PC-9 (cell line): ENCODE measurements around the gene HLA-DRA. TPM values are rescaled to one million over a fixed set of nuclear protein-coding genes. Genes with fewer than 3 reads are reported as not detected.

Source experiments
- Bru-seq: library from RNA; stranded (reverse); fragments of 400-500 nt; gene quantifications from one replicate; lab custom pipeline; 2021; lab: Mats Ljungman, UMichigan
- BruChase-seq, 2 experiments: library from RNA; stranded (reverse); fragments of 400-500 nt; gene quantifications; one replicate each; lab custom pipeline; 2021; lab: Mats Ljungman, UMichigan
- BruUV-seq: library from RNA; stranded (reverse); fragments of 400-500 nt; replicated peaks from 2 replicates; lab custom pipeline; 2021; lab: Mats Ljungman, UMichigan
- CTCF ChIA-PET: fragments of 300-600 bp; sonication (Branson Sonifier 250); formaldehyde crosslinking; loops from one replicate; lab custom pipeline; 2022; ENCODE audit warnings: antibody characterized with exemption; lab: Charles Lee
- POLR2A ChIA-PET: fragments of 300-600 bp; sonication (Branson Sonifier 250); formaldehyde crosslinking; loops from one replicate; lab custom pipeline; 2022; ENCODE audit warnings: antibody characterized with exemption; ENCODE audit not compliant: unreplicated experiment; lab: Charles Lee
- DNase-seq, 2 experiments: peaks; one replicate each; pipeline versions ENCODE4 v3.0.0 to v3.0.0-alpha.2; 2015 to 2022; ENCODE audit warnings: mixed read lengths in 1 of 2
- H2AFZ ChIP-seq: fragments of 200-600 bp; sonication (generic); 2 replicates; pipeline ENCODE4 v1.8.1; 2017; ENCODE audit warnings: antibody characterized with exemption
- H3F3A ChIP-seq: fragments of 200-600 bp; sonication (generic); 2 replicates; pipeline ENCODE4 v1.8.1; 2017; ENCODE audit warnings: antibody characterized with exemption, mild to moderate bottlenecking, low read depth; ENCODE audit not compliant: insufficient read depth
- H3K27ac ChIP-seq: fragments of 200-600 bp; sonication (generic); 2 replicates; pipeline ENCODE4 v1.6.1; 2016; ENCODE audit warnings: mixed run types
- H3K27me3 ChIP-seq: fragments of 200-600 bp; sonication (generic); 2 replicates; pipeline ENCODE4 v1.6.1; 2016; ENCODE audit warnings: low read depth, mixed run types; ENCODE audit not compliant: insufficient read depth
- H3K36me3 ChIP-seq: fragments of 200-600 bp; sonication (generic); 2 replicates; pipeline ENCODE4 v1.6.1; 2016; ENCODE audit warnings: low read depth, mixed run types
- H3K4me1 ChIP-seq: fragments of 200-600 bp; sonication (generic); replicated peaks from 2 replicates; pipeline ENCODE4 v1.6.1; 2016; ENCODE audit warnings: mixed run types; ENCODE audit not compliant: insufficient read depth
- H3K4me2 ChIP-seq: fragments of 200-600 bp; sonication (generic); 2 replicates; pipeline ENCODE4 v1.6.1; 2017; ENCODE audit warnings: mixed run types
- H3K4me3 ChIP-seq: fragments of 200-600 bp; sonication (generic); 2 replicates; pipeline ENCODE4 v1.6.1; 2016; ENCODE audit warnings: mixed run types
- H3K79me2 ChIP-seq: fragments of 200-600 bp; sonication (generic); 2 replicates; pipeline ENCODE4 v1.6.1; 2017; ENCODE audit warnings: low read depth, mixed run types
- H3K9me2 ChIP-seq: fragments of 200-600 bp; sonication (generic); 2 replicates; pipeline ENCODE4 v1.8.1; 2017; ENCODE audit warnings: mild to moderate bottlenecking; ENCODE audit not compliant: insufficient read depth
- H3K9me3 ChIP-seq: fragments of 200-600 bp; sonication (generic); 2 replicates; pipeline ENCODE4 v1.8.1; 2016; ENCODE audit warnings: low read depth; ENCODE audit not compliant: insufficient read depth
- H4K20me1 ChIP-seq: fragments of 200-600 bp; sonication (generic); 2 replicates; pipeline ENCODE4 v1.8.1; 2017; ENCODE audit not compliant: insufficient read depth
- EZH2 ChIP-seq: fragments of 200-600 bp; sonication (generic); IDR thresholded peaks from 2 replicates; pipeline ENCODE4 v1.8.0; 2017; ENCODE audit warnings: antibody characterized with exemption, low read depth
- intact Hi-C: fragments of 100-400 bp; cut with micrococcal nuclease; formaldehyde crosslinking; loops from one replicate; pipeline ENCODE4 v1.10.0; 2022; ENCODE audit not compliant: unreplicated experiment
- long read RNA-seq: library from polyadenylated mRNA; stranded (forward); transcript quantifications from one replicate; pipeline ENCODE4 v2.0.0, GENCODE V29; 2022
- total RNA-seq: library from RNA; stranded (reverse); gene quantifications from 2 replicates; pipeline ENCODE4 v1.2.3, GENCODE V29; 2021
- TF ChIP-seq, protein P1 (sequence below): fragments of 200-600 bp; sonication (generic); conservative IDR thresholded peaks from 2 replicates; pipeline ENCODE4 v1.6.1; 2017; ENCODE audit warnings: mixed run types, antibody characterized with exemption, mild to moderate bottlenecking, moderate library complexity

The HLA-DRA gene
- total RNA-seq (not detected in 2 replicates), Bru-seq, nascent RNA (percentile 22 among the genes with signal in this experiment), BruChase-seq, experiment 1, labeled RNA remaining after a 2-hour chase (percentile 16 among the genes with signal in this experiment), BruChase-seq, experiment 2, labeled RNA remaining after a 6-hour chase (percentile 26 among the genes with signal in this experiment)
- long read RNA-seq = 0 reads

DNA sequence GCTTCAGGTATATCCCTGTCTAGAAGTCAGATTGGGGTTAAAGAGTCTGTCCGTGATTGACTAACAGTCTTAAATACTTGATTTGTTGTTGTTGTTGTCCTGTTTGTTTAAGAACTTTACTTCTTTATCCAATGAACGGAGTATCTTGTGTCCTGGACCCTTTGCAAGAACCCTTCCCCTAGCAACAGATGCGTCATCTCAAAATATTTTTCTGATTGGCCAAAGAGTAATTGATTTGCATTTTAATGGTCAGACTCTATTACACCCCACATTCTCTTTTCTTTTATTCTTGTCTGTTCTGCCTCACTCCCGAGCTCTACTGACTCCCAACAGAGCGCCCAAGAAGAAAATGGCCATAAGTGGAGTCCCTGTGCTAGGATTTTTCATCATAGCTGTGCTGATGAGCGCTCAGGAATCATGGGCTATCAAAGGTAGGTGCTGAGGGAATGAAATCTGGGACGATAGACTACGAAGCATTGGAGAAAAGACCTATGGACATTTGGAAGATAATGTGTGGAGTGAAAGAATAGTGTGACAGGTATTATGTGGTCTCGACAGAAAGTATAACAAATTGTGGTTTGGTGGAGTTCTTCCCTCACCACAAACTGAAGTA, at the start of gene HLA-DRA:
Gene HLA-DRA, plus strand, starts transcription at position 286 of the 613 bp plus-strand sequence. Its CDS starts 64 bp downstream, at position 350.
- H3K79me2 ChIP-seq = no peaks in the 10 kb centered on the region
- H3K9me2 ChIP-seq = no peaks in the 10 kb centered on the region; the same call in 1 of the 2 replicates
- no peak for TF ChIP-seq EZH2
- TF ChIP-seq, protein P1, sequence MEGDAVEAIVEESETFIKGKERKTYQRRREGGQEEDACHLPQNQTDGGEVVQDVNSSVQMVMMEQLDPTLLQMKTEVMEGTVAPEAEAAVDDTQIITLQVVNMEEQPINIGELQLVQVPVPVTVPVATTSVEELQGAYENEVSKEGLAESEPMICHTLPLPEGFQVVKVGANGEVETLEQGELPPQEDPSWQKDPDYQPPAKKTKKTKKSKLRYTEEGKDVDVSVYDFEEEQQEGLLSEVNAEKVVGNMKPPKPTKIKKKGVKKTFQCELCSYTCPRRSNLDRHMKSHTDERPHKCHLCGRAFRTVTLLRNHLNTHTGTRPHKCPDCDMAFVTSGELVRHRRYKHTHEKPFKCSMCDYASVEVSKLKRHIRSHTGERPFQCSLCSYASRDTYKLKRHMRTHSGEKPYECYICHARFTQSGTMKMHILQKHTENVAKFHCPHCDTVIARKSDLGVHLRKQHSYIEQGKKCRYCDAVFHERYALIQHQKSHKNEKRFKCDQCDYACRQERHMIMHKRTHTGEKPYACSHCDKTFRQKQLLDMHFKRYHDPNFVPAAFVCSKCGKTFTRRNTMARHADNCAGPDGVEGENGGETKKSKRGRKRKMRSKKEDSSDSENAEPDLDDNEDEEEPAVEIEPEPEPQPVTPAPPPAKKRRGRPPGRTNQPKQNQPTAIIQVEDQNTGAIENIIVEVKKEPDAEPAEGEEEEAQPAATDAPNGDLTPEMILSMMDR = no peak
- DNase-seq = no peak
- BruUV-seq = no TSS peak
- peaks cover 28% of the 10 kb centered on the region for H3K27me3 ChIP-seq
- POLR2A ChIA-PET = interaction anchor here (0.7 kb wide), 1 partner anchor 238 kb away, joined by 8 read pairs; no protein-coding TSS in a partner anchor
- no peaks in the 10 kb centered on the region for H3K9me3 ChIP-seq
- H3K4me1 ChIP-seq = no peaks in the 10 kb centered on the region
- no peak within 1 kb of the TSS for H3K27ac ChIP-seq
- no peaks in the 10 kb centered on the region for H4K20me1 ChIP-seq
- no peaks in the 10 kb centered on the region for H3F3A ChIP-seq
- H2AFZ ChIP-seq = 0 out of 2 replicates have a peak within 1 kb of the TSS, but pooled peaks have one; percentile 33
- CTCF ChIA-PET = no interaction called here
- no peaks in the 10 kb centered on the region for H3K36me3 ChIP-seq
- intact Hi-C loops = no loop called here
- H3K4me3 ChIP-seq = no peak within 1 kb of the TSS
- no peak within 1 kb of the TSS for H3K4me2 ChIP-seq

DNA sequence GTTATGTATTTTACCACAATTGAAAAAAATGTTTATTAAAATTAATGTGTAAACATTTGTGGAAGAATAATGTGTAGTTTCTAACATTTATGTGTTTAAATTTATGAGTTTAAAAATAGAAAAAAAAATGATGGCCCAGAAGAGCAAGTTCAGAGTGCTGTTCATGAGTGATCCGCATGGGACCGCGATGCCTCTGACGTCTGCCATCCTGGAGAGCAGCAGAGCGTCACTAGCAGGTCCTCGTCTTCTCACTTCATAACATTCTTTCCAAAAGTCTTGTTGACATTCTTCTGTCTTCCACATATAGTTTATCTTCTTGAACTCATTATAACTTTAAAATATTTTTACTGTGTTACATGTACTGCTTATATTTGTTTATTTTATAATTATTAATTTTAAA, 48.2 kb upstream of the HLA-DRA start:
- no peak overlapping the region for H2AFZ ChIP-seq
- H3K9me2 ChIP-seq = no peaks in the 10 kb centered on the region
- no peaks in the 10 kb centered on the region for H3F3A ChIP-seq
- POLR2A ChIA-PET = no interaction called here
- BruUV-seq = no TSS peak
- H3K4me1 ChIP-seq = no peaks in the 10 kb centered on the region
- no peaks in the 10 kb centered on the region for H3K9me3 ChIP-seq
- DNase-seq = no peak
- CTCF ChIA-PET = interaction anchor here (0.6 kb wide), 1 partner anchor 194 kb away, joined by 3 read pairs; no protein-coding TSS in a partner anchor
- intact Hi-C loops = loop anchor here (10.0 kb wide), 1 partner anchor 137 kb away; no protein-coding TSS in a partner anchor
- no peaks in the 10 kb centered on the region for H4K20me1 ChIP-seq
- TF ChIP-seq, protein P1 = no peak
- no peak for TF ChIP-seq EZH2
- H3K27ac ChIP-seq = no peak overlapping the region
- no peak overlapping the region for H3K4me2 ChIP-seq
- no peak overlapping the region for H3K4me3 ChIP-seq
- peaks cover 27% of the 10 kb centered on the region for H3K27me3 ChIP-seq
- H3K36me3 ChIP-seq = no peaks in the 10 kb centered on the region
- no peaks in the 10 kb centered on the region for H3K79me2 ChIP-seq

DNA sequence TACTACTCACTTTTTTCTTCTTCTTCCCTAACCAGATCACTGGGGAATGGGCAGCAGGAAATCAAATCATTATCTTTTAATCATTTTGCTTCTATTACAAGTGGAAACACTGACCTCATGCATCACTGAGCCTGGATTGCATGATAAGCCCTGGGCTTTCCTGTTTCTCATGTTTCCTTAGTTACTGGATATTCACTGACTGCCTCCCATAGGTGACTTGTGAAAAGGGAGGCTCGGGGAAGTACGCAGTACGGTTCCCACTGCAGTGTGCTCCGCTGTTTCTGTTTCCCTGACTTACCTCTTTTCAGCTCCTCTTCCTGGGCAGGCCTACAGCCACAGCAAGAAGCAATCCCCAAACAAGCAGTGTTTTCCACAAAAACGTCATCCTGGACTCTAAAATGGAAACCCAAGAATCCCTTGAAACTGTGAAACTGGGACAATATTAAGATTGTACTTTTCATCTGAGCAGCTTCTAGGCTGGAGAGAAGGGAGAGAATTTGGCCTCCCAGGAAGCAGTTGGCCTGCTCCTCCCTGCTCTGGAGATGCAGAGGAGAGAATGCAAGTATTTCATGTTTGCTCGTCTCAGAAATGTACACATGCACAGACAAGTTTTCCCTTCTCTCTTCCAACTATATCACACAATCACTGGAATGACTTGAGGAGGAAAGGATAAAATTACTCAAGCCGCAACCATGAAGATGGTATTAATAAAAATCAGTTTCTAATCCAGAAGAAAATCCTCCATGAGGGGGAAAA, 45.8 kb upstream of the HLA-DRA start:
- no peaks in the 10 kb centered on the region for H3F3A ChIP-seq
- no peaks in the 10 kb centered on the region for H3K36me3 ChIP-seq
- H3K4me2 ChIP-seq = no peak overlapping the region
- no peak for DNase-seq
- H2AFZ ChIP-seq = no peak overlapping the region
- ChIA-PET CTCF (no interaction called here), POLR2A (no interaction called here)
- intact Hi-C loops = loop anchor here (10.0 kb wide), 1 partner anchor 139 kb away; no protein-coding TSS in a partner anchor
- no peak overlapping the region for H3K4me3 ChIP-seq
- BruUV-seq = no TSS peak
- TF ChIP-seq EZH2 = no peak
- TF ChIP-seq, protein P1 = no peak
- H3K9me3 ChIP-seq = no peaks in the 10 kb centered on the region
- no peak overlapping the region for H3K27ac ChIP-seq
- H3K4me1 ChIP-seq = no peaks in the 10 kb centered on the region
- H3K27me3 ChIP-seq = peaks cover 33% of the 10 kb centered on the region
- H3K9me2 ChIP-seq = no peaks in the 10 kb centered on the region
- H4K20me1 ChIP-seq = no peaks in the 10 kb centered on the region
- no peaks in the 10 kb centered on the region for H3K79me2 ChIP-seq
